ENCODE data around the gene ST7. TPM values are rescaled to one million over a fixed set of nuclear protein-coding genes. Genes with fewer than 3 reads are reported as not detected.

The ST7 gene
- total RNA-seq, 1 experiment from 2014 or later: 19.6 TPM

DNA sequence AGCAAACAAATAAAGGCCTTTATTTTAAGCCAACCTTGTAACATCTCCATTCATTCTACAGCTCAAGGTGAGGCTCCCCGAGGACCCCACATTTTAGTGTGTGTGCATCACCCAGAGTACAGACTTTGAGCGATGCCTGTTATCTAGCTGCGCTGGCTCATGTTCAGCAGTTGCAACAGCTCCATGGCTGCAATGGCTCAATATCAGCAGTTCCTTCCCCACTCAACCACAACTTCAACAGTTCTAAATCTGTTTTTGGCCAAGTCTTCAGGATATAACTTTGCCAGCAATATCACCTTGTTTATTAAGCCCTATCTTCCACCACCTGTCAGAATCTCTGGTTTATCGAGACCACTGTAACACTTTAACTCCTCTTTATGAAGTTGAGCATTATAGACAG lies 273.8 kb downstream of the ST7 start:
- Histone ChIP-seq H3K9me3 (ENCODE audit: control insufficient read depth, insufficient read depth, low read depth, low read length) (no peaks in the 10 kb centered on the region), H3K27me3 (ENCODE audit: control insufficient read depth, insufficient read depth, low read length) (no peaks in the 10 kb centered on the region), H3K27ac (ENCODE audit: low read length) (no peak overlapping the region), H3K36me3 (ENCODE audit: control insufficient read depth, insufficient read depth, low read length) (no peaks in the 10 kb centered on the region), H3K4me1 (ENCODE audit: control insufficient read depth, insufficient read depth, low read length) (no peaks in the 10 kb centered on the region), H3K4me3 (ENCODE audit: low read depth in 2 of 2, low read length in 2 of 2) (no peak overlapping the region)
- intact Hi-C loops (cut with micrococcal nuclease; ENCODE audit: unreplicated experiment): no loop called here
- ATAC-seq (no peak), DNase-seq (ENCODE audit: low read depth, low spot score) (no peak)
- TF ChIP-seq, protein P1, sequence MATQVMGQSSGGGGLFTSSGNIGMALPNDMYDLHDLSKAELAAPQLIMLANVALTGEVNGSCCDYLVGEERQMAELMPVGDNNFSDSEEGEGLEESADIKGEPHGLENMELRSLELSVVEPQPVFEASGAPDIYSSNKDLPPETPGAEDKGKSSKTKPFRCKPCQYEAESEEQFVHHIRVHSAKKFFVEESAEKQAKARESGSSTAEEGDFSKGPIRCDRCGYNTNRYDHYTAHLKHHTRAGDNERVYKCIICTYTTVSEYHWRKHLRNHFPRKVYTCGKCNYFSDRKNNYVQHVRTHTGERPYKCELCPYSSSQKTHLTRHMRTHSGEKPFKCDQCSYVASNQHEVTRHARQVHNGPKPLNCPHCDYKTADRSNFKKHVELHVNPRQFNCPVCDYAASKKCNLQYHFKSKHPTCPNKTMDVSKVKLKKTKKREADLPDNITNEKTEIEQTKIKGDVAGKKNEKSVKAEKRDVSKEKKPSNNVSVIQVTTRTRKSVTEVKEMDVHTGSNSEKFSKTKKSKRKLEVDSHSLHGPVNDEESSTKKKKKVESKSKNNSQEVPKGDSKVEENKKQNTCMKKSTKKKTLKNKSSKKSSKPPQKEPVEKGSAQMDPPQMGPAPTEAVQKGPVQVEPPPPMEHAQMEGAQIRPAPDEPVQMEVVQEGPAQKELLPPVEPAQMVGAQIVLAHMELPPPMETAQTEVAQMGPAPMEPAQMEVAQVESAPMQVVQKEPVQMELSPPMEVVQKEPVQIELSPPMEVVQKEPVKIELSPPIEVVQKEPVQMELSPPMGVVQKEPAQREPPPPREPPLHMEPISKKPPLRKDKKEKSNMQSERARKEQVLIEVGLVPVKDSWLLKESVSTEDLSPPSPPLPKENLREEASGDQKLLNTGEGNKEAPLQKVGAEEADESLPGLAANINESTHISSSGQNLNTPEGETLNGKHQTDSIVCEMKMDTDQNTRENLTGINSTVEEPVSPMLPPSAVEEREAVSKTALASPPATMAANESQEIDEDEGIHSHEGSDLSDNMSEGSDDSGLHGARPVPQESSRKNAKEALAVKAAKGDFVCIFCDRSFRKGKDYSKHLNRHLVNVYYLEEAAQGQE (IDR thresholded peaks at IDR 0.05; ENCODE audit: insufficient read depth in 1 of 2, low read depth in 2 of 2, low read length in 1 of 2): no peak
- TF ChIP-seq, protein P2, sequence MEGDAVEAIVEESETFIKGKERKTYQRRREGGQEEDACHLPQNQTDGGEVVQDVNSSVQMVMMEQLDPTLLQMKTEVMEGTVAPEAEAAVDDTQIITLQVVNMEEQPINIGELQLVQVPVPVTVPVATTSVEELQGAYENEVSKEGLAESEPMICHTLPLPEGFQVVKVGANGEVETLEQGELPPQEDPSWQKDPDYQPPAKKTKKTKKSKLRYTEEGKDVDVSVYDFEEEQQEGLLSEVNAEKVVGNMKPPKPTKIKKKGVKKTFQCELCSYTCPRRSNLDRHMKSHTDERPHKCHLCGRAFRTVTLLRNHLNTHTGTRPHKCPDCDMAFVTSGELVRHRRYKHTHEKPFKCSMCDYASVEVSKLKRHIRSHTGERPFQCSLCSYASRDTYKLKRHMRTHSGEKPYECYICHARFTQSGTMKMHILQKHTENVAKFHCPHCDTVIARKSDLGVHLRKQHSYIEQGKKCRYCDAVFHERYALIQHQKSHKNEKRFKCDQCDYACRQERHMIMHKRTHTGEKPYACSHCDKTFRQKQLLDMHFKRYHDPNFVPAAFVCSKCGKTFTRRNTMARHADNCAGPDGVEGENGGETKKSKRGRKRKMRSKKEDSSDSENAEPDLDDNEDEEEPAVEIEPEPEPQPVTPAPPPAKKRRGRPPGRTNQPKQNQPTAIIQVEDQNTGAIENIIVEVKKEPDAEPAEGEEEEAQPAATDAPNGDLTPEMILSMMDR (IDR thresholded peaks at IDR 0.05): no peak
- in situ Hi-C loops (cut with HindIII; ENCODE audit: low pct_unique_long_range_greater_than_20kb, low sequenced_read_pairs): no loop called here
- BruUV-seq (replicated peaks): no TSS peak
- ChIA-PET CTCF (no interaction called here), POLR2A (no interaction called here)

DNA sequence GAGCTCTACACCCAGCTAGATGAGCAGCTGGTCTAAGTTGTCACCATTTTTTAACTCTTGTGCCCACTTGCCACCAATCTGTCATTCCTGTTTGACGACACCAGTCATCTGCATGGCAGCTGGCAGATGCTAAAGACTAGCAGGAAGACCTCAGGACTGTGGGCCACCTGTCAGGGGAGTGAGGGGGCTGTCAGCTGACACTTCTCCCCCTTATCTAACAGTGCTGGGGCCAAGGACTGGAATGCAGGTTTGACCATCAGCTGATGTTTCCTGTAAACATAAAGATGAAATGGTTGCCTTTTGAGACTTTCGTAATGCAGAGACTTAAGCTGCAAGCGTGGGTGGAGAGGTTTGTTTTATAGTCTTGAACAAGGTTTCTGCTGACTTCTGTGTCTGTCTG lies 276.0 kb downstream of the ST7 start:
- Histone ChIP-seq H3K4me1 (ENCODE audit: control insufficient read depth, insufficient read depth, low read length) (no peaks in the 10 kb centered on the region), H3K9me3 (ENCODE audit: control insufficient read depth, insufficient read depth, low read depth, low read length) (no peaks in the 10 kb centered on the region), H3K4me3 (ENCODE audit: low read depth in 2 of 2, low read length in 2 of 2) (no peak overlapping the region), H3K36me3 (ENCODE audit: control insufficient read depth, insufficient read depth, low read length) (no peaks in the 10 kb centered on the region), H3K27me3 (ENCODE audit: control insufficient read depth, insufficient read depth, low read length) (no peaks in the 10 kb centered on the region), H3K27ac (ENCODE audit: low read length) (no peak overlapping the region)
- no peak for ATAC-seq
- intact Hi-C loops (cut with micrococcal nuclease; ENCODE audit: unreplicated experiment): no loop called here
- in situ Hi-C loops (cut with HindIII; ENCODE audit: low pct_unique_long_range_greater_than_20kb, low sequenced_read_pairs): no loop called here
- ChIA-PET POLR2A (no interaction called here), CTCF (no interaction called here)
- DNase-seq (ENCODE audit: low read depth, low spot score): no peak
- no peak for TF ChIP-seq SIN3A (IDR thresholded peaks at IDR 0.05; ENCODE audit: borderline replicate concordance, insufficient read depth, low read depth, low read length)
- TF ChIP-seq POLR2AphosphoS5 (IDR thresholded peaks at IDR 0.05; ENCODE audit: low read depth, low read length): no peak
- TF ChIP-seq, protein P1 (IDR thresholded peaks at IDR 0.05; ENCODE audit: insufficient read depth in 1 of 2, low read depth in 2 of 2, low read length in 1 of 2): no peak
- TF ChIP-seq, protein P2 (IDR thresholded peaks at IDR 0.05): no peak
- TF ChIP-seq TCF7L2 (IDR thresholded peaks at IDR 0.05; ENCODE audit: low read depth, low read length): no peak
- no TSS peak for BruUV-seq (replicated peaks)

Measured in Panc1 (cell line).